Hematopoietic multipotent progenitor cell treated with erythropoietin and hydrocortisone succinate and interleukin-3 and kit ligand, for 8 days (in vitro differentiated cells): ENCODE measurements around the gene ZNF260.

Experiments
- DNase-seq: peaks from one replicate; pipeline ENCODE4 v3.0.0-alpha.2; 2015

ZNF260 gene

DNA sequence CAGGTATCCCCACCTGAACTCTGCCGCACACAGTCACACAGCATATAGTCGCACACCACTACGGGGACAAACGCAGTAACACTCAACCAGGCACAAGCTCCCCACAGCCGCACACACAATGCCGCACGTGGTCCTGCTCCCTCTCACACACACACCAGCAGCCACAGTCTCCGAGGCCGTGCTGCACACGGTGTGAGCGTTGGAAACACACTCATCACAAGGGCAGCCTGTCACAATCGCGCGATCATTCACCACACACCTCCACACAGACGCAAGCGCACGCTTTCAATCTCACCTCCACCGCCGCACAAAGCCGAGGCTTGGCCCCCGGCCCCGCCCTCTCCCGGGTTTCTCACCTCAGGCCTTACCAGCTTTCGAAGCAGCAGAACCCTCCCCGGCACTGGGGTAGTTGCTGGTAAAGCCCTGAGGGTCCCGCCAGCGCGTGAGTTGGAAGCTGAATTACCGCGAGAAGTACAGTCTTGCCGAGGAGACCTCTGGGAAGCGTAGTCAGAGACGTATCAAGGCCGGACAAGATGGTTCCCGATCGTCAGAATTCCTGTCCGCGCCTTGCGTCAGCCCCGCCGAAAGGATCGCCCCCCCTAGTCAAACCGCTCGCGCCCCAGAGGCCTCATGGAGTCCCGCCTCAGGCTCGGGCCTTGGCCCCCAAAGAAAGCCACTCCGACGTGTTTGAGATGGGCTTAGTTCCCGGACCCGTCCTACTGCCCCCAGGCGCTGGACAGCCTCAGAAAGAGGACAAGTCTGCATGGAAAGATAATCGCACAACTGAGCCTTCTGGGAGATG lies 38.8 kb downstream of the ZNF260 start, which contains the start of gene ZNF566:
Gene ZNF566, minus strand, starts transcription at position 444 of the 802 bp plus-strand sequence. CDS start 13,004 bp downstream, outside the sequence.
- peak; percentile 97 for DNase-seq

DNA sequence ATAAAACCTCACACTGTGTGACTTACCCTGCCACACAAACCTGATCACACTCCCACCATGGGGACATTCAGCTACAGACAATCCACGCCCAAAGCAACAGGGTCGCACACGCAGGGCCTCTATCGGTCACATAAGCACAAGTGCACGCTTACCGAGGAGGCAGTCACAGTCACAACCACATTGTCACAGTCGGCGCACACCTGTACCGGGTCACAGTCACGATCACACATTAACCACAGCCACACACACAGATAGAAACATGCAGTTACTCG lies 39.3 kb downstream of the ZNF260 start:
- peak; percentile 68 for DNase-seq

DNA sequence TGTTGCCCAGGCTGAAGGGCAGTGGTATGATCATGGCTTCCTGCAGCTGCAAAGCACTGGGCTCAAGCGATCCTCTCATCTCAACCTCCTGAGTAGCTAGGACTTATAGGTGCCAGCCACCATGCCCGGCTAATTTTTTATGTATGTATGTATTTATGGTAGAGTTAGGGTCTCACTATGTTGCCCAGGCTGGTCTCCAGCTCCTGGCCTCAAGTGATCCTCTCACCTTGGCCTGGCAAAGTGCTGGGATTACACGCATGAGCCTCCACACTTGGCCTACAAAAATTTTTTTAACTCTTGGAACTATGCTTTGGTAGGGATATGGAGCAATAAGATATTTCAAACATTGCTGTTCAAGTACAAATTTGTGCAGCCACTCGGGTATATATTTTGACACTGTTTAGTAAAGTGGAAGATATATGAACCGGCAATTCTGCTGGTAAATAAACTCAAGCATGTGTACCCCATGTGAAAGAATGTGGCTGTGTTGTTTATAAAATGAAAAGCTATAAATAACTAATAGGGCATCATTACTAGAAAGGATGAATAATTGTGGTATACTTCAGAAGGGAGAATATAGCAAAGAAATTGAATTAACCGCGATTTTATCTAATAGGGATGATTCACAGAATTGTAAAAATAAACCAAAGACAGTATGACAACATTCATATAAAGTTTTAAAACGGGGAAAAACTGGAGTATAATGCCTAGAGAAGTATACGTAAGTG lies 39.8 kb downstream of the ZNF260 start:
- no peak for DNase-seq

DNA sequence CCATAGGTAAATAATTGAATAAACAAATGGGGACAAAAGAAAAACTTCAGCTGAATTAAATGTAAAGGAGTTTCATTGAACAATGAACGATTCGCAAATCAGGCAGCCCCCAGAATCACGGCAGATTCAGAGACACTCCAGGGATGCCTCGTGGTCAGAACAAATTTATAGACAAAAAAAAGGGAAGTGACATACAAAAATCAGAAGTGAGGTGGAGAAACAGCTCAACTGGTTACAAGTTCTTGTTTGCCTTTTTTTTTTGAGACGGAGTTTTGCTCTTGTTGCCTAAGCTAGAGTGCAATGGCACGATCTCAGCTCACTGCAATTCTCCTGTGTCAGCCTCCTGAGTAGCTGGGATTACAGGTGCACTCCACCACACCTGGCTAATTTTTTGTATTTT lies 44.4 kb downstream of the ZNF260 start:
- no peak for DNase-seq

DNA sequence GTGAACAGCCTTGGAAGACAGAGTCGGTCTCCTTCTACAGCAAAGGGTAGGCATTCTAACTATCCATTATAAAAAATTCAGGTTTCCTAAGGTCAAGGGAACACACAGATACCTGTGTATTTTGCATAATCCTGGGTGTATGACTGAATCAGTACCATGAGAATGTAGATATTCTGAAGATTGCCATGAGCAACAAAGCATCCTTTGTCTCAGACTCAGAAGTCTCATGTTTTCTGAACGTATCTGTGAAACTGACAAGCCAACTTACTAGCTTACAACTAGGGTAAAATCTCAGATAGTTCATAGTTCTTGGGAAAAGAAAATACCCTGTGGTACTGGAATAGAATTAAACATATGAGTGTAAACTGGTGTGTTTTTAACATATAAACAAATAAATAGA lies 45.2 kb downstream of the ZNF260 start:
- DNase-seq, result no peak
